Measurements from ENCODE around the gene ZNF804A.
"Not testable (repeated sequence)": the region's sequence is repeated elsewhere in the genome, so short reads cannot be mapped to it uniquely, and the experiment has no call there.

Gene ZNF804A

DNA sequence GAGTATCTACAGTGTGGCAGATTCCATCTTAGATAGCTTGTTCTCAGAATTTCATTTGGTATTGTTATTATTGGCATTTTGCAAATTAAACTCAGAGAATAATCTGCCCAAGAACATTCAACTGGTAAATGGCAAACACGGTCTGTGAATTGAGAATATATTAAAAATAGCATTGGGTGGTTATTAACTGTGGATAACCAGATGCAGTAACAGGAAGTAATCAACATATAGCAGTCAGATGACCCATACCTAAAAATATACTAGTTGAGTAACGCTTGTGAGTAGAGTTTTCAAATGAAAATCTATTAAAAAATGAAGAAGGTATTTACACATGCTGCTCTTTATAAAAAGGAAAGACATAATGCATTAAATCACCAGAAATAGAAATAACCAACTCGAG is 129.5 kb downstream of the ZNF804A start:
- DNase-seq (ENCODE audit: low read depth in 3 of 3): no peak

DNA sequence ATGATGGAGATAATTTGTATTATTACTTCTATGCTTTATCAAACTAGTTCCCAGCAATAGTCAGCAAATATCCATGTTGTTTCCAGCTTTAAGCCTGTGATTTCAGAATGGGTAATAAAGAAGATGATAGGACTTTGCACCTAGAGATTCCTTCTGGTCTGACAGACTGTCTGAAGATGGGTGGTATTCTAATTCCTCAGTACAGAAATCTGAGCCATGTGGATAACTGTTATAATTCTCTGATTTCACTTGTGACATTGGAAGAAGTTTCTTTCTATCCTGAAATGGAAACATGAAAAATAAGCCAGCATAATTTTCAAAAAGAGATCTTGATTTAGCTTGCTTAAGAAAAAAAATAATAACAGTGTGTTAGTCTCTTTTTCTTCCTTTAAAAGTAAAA is 130.1 kb downstream of the ZNF804A start:
- no peak for DNase-seq (ENCODE audit: low read depth in 3 of 3)

DNA sequence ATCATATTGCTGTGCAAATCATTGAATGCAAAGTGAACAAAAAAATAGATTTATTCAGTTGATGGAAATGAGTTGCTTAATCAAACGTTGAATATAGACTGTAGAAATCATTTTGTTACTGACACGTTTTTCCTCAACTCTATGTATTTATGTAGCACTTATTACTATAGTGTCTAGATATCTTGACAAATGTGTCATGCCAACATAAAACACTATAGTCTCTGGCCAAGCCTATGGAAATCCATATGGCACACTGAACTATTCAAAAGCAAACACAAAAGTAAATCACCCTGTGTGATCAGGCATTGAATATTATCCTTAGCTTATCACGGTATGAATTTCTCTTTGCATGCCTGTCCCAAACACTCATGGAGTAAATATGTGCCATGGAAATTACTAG is 131.3 kb downstream of the ZNF804A start:
- DNase-seq (ENCODE audit: low read depth in 3 of 3): no peak

DNA sequence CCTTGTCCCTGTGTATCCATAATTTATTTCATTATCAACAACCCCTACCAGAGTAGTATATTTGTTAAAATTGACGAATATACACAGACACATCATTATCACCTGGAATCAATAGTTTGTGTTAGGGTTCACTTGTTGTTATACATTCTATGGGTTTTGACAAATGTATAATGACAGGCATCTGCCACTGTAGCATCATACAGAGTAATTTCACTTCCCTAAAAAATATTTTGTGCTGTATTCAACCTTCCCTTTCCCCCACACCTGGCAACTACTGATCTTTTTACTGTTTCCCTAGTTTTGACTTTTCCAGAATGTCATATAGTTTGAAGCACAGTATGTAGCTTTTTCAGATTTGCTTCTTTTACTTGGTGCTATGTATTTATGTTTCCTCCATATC is 132.0 kb downstream of the ZNF804A start:
- DNase-seq (ENCODE audit: low read depth in 3 of 3): no peak

DNA sequence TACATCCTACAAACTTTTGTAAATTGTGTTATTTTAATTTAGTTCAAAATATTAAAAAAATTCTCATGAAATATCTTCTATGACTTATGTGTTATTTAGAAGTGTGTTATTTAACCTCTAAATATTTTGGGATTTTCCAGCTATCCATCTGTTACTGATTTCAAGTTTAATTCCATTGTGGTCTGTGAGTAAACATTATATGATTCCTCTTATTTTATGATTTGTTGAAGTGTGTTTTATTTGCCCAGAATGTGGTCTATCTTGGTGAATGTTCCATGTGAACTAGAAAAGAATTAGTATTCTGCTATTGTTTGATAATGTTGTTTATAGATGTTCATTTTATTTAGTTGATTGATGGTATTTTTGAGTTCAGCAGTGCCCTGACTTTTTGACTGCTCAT is 136.0 kb downstream of the ZNF804A start:
- no peak for DNase-seq (ENCODE audit: low read depth in 3 of 3)

DNA sequence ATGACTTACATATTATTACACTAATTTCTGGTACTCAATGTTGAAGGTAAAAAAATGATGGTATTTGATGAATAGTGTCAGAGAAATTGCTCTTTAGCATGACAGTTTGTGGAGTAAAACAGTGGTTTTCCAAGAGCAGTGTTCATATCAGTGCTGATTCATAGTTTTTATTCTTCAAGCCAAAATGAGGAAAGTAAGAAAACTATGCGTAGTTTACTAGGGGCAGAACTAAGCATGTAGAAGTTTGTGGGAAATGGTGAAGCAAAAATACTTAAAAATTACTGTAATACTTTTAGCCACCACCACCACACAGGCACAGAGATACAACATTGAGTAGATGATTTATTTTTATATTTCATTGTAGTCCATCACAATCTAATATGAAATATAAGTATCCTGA is 137.3 kb downstream of the ZNF804A start:
- DNase-seq (ENCODE audit: low read depth in 3 of 3): no peak

DNA sequence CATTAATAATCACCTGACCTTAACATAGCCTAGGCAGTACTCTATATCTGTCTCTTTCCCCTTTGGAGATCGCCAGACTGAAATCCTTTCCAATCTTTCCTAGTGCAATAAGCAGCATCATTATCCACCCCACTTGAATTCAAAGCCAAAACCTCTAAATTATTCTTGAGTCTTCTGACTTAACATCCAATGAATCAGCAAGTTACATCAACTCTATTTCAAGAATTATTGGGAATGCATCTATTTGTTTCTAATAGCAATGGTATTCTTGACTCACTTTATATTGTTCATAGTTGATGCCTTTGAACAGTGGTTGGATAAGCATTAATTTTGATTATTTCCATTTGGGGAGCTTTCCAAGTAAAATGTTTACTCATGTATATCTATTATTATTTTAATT is 144.8 kb downstream of the ZNF804A start:
- no peak for DNase-seq (ENCODE audit: low read depth in 3 of 3)

DNA sequence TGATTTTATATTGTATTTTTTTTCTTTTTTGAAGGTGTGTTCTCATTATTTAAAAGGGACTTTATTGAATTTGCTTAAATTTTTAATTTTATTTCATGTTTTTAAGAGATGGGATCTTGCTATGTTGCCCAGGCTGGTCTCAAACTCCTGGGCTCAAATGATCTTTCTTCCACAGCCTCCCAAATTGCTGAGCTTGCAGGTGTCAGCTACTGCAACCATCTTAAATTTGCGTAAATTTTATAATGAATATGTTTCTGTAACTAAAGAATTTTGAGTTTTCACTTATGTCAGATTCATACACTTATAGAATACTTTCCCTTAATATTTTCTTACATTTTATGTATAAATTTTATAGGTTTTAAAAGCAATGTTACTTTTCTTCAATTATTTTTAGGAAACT is 157.8 kb downstream of the ZNF804A start:
- no peak for DNase-seq (ENCODE audit: low read depth in 3 of 3)

DNA sequence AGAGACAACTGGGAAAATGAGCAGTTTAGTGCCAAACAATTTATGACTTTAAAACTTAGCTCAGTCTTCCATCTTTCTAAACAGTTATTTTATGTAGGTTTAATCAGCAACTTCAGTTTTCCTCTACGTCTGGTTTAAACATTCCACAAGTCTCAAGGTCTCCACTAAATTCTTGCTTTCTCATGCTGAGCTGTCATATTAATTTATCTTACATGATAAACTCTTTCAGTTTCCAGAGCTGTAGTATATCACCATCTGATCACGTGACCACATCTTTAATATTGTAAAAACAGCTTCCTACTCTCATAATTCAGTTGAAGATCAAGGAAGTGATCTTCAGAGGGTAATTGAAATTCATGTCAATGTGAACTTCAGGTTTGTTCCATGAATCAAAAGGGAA is 158.6 kb downstream of the ZNF804A start:
- DNase-seq (ENCODE audit: low read depth in 3 of 3): no peak

DNA sequence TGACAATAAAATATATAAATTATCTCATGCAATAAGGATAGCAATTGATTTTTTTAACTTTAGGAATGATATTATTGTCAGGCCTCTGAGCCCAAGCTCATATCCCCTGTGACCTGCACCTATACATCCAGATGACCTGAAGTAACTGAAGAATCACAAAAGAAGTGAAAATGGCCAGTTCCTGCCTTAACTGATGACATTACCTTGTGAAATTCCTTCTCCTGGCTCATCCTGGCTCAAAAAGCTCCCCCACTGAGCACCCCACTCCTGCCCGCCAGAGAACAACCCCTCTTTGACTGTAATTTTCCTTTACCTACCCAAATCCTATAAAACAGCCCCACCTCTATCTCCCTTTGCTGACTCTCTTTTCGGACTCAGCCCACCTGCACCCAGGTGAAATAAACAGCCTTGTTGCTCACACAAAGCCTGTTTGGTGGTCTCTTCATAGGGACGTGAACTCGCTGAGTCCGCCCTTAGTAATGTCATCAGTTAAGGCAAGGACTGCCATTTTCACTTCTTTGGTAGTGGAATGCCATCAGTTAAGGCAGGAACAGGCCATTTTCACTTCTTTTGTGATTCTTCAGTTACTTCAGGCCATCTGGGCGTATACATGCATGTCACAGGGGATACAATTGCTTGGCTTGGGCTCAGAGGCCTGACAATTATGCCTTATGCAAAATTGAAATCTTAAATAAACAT is 161.4 kb downstream of the ZNF804A start:
- not testable (repeated sequence) for DNase-seq (ENCODE audit: low read depth in 3 of 3)

DNA sequence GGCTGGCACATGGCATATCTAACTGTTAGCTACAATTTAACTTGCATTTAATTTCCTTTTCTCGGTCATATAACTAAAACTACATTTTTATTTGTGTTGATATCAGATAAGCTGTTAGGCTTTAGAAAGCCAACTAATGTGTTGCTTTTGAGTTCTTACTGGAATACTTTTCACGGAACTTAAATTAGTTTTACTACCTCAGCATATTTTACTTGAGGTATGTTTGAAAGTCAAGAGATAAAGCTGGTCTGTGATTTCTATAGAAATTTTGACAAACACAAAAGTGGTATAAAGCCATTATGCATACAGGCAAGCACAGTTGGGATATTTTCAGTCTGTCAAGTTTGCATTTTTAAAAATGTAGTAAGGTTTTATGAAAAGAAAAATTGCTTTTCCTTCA is 162.6 kb downstream of the ZNF804A start:
- DNase-seq (ENCODE audit: low read depth in 3 of 3): no peak

DNA sequence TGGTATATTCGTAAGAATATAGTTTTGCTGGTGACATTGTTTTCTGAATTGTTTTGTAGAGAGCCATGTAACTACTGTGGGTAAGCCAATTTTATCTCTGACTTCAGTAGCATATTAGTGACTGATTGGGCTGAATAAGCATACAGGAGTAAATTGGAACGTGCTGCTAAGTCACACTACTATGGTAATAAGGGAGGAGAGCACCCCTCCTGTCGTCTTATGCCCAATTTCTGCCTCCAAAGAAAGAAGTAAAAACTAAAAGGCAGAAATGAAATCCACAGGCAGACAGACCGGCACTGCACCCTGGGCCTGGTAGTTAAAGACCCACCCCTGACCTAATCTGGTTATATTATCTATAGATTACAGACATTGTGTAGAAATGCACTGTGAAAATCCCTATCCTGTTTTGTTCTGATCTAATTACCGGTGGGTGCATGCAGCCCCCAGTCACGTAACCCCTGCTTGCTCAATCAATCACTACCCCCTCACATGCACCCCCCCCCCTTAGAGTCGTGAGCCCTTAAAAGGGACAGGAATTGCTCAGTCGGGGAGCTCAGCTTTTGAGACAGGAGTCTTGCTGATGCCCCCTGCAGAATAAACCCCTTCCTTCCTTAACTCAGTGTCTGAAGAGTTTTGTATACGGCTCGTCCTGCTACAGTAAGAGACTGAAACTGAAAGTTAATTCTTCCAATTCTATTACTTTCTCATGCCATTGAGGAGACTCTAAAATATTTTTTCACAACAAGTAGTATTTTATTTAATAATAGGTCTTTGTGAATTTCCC is 167.0 kb downstream of the ZNF804A start:
- DNase-seq (ENCODE audit: low read depth in 3 of 3): no peak

DNA sequence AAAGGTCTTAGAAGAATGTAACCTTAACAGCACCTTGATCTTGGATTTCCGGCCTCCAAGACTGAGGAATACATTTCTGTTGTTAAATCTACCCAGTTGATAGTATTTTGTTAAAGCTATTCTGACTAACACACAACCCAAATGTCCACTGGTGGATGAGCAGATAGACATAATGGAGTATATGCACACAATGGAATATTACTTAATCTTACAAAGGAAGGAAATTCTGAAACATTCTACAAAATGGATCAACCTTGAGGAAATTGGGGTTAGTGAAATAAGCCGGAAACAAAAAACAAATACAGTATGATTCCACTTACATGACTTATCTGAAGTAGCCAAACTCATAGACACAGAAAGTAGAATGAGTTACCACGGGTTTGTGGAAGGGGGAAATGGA is 168.7 kb downstream of the ZNF804A start:
- no peak for DNase-seq (ENCODE audit: low read depth in 3 of 3)

DNA sequence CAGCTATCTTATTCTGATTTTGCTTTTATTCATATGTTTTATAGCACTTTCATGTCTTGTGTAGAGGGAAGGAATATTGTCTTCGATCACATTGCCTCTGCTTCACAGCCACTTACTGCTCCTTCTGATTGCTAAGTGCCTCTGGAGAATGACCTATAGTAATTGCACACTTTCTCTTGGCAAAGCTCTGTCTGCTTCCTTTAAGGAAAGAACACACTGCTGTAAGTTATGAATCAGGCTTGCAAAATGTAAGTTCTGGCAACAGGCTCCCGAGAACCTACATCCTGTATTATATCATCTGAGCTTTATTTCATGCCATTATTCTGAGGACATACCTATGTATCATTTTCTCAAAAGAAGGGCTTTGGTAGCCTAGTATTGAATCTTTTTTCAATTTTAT is 170.7 kb downstream of the ZNF804A start:
- no peak for DNase-seq (ENCODE audit: low read depth in 3 of 3)

DNA sequence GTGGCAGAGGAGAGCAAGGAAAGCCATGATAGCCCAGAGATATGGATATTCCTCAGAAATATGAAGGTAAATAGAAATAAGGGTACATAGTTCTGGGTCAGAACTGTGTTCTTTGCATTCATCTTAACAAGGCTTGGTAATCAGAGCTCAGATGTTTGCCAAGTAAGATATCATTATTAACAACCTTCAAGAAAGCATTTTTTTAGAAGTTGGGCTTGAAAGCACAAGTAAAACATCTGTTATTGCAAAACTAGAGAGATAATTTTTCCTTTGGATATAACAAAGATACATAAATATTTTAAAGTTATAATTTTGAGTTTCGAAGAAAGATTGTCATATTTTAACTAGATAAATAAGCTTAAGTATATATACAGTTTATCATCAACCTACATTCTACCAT is 171.4 kb downstream of the ZNF804A start:
- no peak for DNase-seq (ENCODE audit: low read depth in 3 of 3)

DNA sequence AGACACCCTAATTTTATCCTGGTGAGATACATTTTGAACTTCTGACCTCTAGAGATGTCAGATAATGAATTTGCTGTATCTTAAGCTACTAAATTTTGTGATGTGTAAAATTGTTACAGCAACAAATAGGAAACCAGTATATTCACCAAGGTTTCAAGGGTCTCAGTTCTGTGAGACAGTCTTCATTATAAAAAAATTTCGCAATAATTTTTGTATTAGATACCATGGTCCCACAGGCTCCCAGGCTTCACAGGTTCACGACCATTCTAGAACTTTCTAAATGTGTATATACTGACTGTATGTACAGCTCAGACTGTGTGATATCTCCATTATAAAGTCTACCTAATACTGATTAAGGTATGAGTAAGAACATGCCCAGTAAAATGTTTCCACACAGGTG is 181.4 kb downstream of the ZNF804A start:
- no peak for DNase-seq (ENCODE audit: low read depth in 3 of 3)

DNA sequence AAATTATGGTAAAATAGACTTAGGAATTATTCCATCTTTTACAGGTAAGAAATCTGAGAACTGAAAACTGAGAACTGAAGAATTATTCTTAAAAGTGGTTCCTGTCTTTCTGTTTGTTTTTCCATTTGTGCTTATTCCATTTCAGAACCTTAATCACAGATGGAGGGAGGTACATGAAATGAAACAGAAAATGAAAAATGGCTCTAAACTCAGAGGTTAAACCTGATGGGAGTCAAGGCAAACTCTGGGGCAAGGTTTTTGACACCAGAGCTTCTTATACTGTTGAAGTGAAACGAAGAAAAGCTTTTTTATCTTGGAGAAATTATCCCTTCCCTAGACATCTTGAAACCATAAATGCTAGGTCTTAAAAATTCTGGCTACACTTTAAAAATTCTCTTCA is 182.1 kb downstream of the ZNF804A start:
- no peak for DNase-seq (ENCODE audit: low read depth in 3 of 3)

DNA sequence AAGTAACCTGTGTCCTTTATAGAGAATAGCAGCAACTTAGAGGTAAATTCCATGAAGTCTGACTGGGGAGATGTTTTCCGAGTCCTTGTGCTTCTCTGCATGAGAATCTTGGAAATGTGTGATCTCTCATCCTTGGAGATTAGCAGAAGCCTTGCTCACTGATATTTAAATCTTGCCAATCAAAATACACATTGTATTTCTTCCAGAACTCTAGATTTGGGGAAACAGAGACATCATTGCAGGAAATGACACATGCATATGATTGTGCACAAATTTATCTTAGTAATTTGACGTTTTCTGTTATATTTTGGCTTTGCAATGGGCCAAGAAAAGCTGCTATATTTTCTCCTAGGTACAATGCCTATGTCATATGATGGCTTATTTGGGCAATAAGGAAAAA is 182.6 kb downstream of the ZNF804A start:
- no peak for DNase-seq (ENCODE audit: low read depth in 3 of 3)

DNA sequence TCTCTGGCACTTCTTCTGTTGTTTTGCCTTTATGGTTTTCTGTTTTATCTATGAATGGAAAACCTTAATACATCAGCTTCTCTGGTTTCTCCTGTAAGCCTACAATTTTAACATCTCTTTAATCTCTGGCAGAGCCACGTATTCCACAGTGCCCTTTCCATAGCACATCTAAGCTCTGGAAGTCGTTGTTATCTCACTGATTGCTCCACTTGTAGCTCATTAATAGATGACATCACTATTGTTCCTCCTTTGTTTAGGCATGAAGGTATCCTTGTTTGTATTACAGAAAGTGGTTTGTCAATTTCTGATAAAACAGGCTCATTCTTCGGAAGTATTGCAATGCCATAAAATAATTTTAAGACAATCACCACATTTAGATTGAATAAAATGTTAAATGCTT is 185.2 kb downstream of the ZNF804A start:
- no peak for DNase-seq (ENCODE audit: low read depth in 3 of 3)

DNA sequence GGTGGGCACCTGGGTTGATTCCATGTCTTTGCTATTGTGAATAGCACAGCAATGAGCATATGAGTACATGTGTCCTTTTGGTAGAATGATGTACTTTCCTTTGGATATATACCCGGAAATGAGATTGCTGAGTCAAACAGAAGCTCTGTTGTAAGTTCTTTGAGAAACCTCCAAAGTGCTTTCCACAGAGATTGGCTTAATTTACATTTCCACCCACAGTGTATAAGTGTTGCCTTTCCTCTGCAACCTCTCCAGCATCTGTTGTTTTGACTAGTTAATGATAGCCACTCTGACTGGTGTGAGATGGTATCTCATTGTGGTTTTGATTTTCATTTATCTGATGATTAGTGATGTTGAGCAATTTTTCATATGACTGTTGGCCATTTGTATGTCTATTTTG is 194.8 kb downstream of the ZNF804A start:
- DNase-seq (ENCODE audit: low read depth in 3 of 3): no peak

DNA sequence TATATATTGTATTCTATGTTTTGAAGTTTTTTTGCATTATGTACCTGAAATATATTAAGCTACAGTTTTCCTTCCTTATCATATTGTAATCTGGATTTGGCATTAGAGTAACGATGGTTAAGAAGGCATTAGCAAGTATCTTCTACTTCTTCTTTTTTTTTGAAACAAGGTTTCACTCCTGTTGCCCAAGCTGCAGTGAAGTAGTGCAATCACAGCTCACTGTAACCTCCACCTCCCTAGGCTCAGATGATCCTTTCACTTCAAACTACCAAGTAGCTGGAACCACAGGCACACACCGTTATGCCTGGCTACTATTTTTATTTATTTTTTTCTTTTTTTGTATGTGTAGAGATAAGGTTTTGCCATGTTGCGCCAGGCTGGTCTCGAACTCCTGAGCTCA is 201.1 kb downstream of the ZNF804A start:
- no peak for DNase-seq (ENCODE audit: low read depth in 3 of 3)

DNA sequence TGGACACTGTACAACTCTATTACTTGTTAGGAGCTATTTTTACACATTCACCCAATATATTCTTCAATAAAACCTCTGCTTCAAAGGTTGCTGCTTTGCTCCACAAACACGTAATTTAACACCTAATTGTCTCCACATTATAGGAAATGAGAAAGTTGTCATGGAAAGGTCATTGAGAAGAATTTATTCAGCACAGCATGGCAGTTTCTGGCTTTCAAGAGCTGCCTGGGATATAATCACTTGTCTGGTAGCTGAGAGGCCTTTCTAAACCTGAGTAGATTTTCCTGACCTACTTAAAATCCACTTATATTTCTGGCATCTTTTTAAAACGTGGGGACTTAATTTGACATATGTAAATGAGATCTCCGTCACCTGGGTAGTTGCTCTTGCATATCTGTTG is 216.1 kb downstream of the ZNF804A start:
- DNase-seq (ENCODE audit: low read depth in 3 of 3): no peak

DNA sequence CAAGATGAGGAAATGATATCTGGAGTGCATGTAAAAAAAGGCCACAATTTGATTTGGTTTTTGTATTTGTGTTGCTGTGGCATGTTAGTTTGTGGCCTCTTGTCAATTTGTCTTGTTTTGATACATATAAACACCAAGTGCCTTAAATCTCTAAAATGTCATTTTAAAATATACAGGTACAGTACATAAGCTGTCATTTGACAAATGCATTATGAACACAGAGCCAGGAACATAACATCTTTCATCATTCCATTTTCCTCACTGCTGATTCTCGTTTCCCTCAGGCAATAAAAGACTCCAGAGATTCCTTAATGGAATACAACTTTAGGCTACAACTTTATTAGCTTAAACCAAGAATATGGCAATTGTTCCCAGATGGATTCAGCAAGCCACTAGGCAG is 217.5 kb downstream of the ZNF804A start:
- DNase-seq (ENCODE audit: low read depth in 3 of 3): no peak

DNA sequence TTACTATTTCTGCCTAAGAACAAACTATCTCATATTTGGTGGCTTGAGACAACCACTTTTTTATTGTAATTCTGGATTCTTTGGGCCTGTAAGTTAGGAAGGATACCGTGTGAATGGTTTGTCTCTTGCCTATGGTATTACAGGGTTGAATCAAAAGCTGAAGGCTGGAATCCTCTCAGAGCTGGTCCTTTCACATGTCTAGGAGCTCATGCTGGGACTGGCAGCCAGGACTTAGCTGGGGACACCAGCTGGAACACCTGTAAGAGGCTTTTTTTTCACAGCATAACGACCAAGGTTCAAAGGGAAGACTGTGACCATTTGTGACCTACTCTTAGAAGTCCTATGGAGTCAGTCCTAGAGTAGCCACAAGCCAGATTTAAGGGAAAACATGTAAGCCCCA is 226.3 kb downstream of the ZNF804A start:
- no peak for DNase-seq (ENCODE audit: low read depth in 3 of 3)
